ENCODE measurements around the gene KCNQ4. TPM values are rescaled to one million over a fixed set of nuclear protein-coding genes. Genes with fewer than 3 reads are reported as not detected.

The KCNQ4 gene
- total RNA-seq, 1 experiment from 2014 or later: 1.6 TPM

GRCh38 chr1:40819101-40819500, 35.5 kb downstream of the KCNQ4 start:
- Mint-ChIP-seq H3K27ac (ENCODE audit: unreplicated experiment) (no peak overlapping the region), H3K9me3 (ENCODE audit: unreplicated experiment) (no peaks in the 10 kb centered on the region), H3K4me1 (ENCODE audit: low read depth, unreplicated experiment) (peaks cover 9% of the 10 kb centered on the region), H3K4me3 (ENCODE audit: unreplicated experiment) (no peak overlapping the region), H3K36me3 (ENCODE audit: insufficient read depth, unreplicated experiment) (peaks cover 4% of the 10 kb centered on the region), H3K27me3 (ENCODE audit: insufficient read depth, unreplicated experiment) (no peaks in the 10 kb centered on the region)
- BruUV-seq (replicated peaks): no TSS peak
- no peaks in the 10 kb centered on the region for H3K36me3 ChIP-seq (ENCODE audit: control insufficient read depth, insufficient read depth, low read length)
- no peak for TF ChIP-seq CTCF (IDR thresholded peaks at IDR 0.05; ENCODE audit: insufficient read depth in 1 of 2, low read depth in 1 of 2, low read length in 1 of 2, severe bottlenecking in 1 of 2, unreplicated experiment in 1 of 2)
- peaks cover 13% of the 10 kb centered on the region for H3K4me1 ChIP-seq
- DNase-seq: no peak
- ChIA-PET POLR2A (no interaction called here), CTCF (no interaction called here)
- no peak overlapping the region for H3K4me3 ChIP-seq (ENCODE audit: low read depth, low read length)
- H3K27me3 ChIP-seq (replicated peaks; ENCODE audit: control insufficient read depth, insufficient read depth, low read length): no peaks in the 10 kb centered on the region
- intact Hi-C loops (cut with micrococcal nuclease; ENCODE audit: unreplicated experiment): no loop called here
- H3K9me3 ChIP-seq: no peaks in the 10 kb centered on the region

GRCh38 chr1:40820251-40820797, 36.7 kb downstream of the KCNQ4 start:
- no peaks in the 10 kb centered on the region for H3K36me3 ChIP-seq (ENCODE audit: control insufficient read depth, insufficient read depth, low read length)
- no peak overlapping the region for H3K4me3 Mint-ChIP-seq (ENCODE audit: unreplicated experiment)
- peaks cover 25% of the 10 kb centered on the region for H3K4me1 ChIP-seq
- ChIA-PET POLR2A (no interaction called here), CTCF (no interaction called here)
- H3K27me3 Mint-ChIP-seq (ENCODE audit: insufficient read depth, unreplicated experiment): no peaks in the 10 kb centered on the region
- no peak overlapping the region for H3K27ac Mint-ChIP-seq (ENCODE audit: unreplicated experiment)
- peak; percentile 41 to 55 for DNase-seq
- intact Hi-C loops (cut with micrococcal nuclease; ENCODE audit: unreplicated experiment): no loop called here
- no peaks in the 10 kb centered on the region for H3K9me3 ChIP-seq
- no peaks in the 10 kb centered on the region for H3K9me3 Mint-ChIP-seq (ENCODE audit: unreplicated experiment)
- peaks cover 9% of the 10 kb centered on the region for H3K36me3 Mint-ChIP-seq (ENCODE audit: insufficient read depth, unreplicated experiment)
- no peaks in the 10 kb centered on the region for H3K27me3 ChIP-seq (replicated peaks; ENCODE audit: control insufficient read depth, insufficient read depth, low read length)
- BruUV-seq (replicated peaks): no TSS peak
- TF ChIP-seq CTCF (IDR thresholded peaks at IDR 0.05; ENCODE audit: insufficient read depth in 1 of 2, low read depth in 1 of 2, low read length in 1 of 2, severe bottlenecking in 1 of 2, unreplicated experiment in 1 of 2): no peak
- no peak overlapping the region for H3K4me3 ChIP-seq (ENCODE audit: low read depth, low read length)
- peaks cover 21% of the 10 kb centered on the region for H3K4me1 Mint-ChIP-seq (ENCODE audit: low read depth, unreplicated experiment)

GRCh38 chr1:40820911-40821693, 37.5 kb downstream of the KCNQ4 start:
- intact Hi-C loops (cut with micrococcal nuclease; ENCODE audit: unreplicated experiment): no loop called here
- no peak for TF ChIP-seq CTCF (IDR thresholded peaks at IDR 0.05; ENCODE audit: insufficient read depth in 1 of 2, low read depth in 1 of 2, low read length in 1 of 2, severe bottlenecking in 1 of 2, unreplicated experiment in 1 of 2)
- H3K27me3 ChIP-seq (replicated peaks; ENCODE audit: control insufficient read depth, insufficient read depth, low read length): no peaks in the 10 kb centered on the region
- H3K4me3 Mint-ChIP-seq (ENCODE audit: unreplicated experiment): no peak overlapping the region
- no peaks in the 10 kb centered on the region for H3K27me3 Mint-ChIP-seq (ENCODE audit: insufficient read depth, unreplicated experiment)
- POLR2A ChIA-PET: no interaction called here
- CTCF ChIA-PET: no interaction called here
- no peaks in the 10 kb centered on the region for H3K36me3 ChIP-seq (ENCODE audit: control insufficient read depth, insufficient read depth, low read length)
- peaks cover 33% of the 10 kb centered on the region for H3K4me1 ChIP-seq
- H3K27ac Mint-ChIP-seq (ENCODE audit: unreplicated experiment): no peak overlapping the region
- H3K9me3 ChIP-seq: no peaks in the 10 kb centered on the region
- no peak overlapping the region for H3K4me3 ChIP-seq (ENCODE audit: low read depth, low read length)
- H3K4me1 Mint-ChIP-seq (ENCODE audit: low read depth, unreplicated experiment): peaks cover 22% of the 10 kb centered on the region
- no TSS peak for BruUV-seq (replicated peaks)
- H3K9me3 Mint-ChIP-seq (ENCODE audit: unreplicated experiment): no peaks in the 10 kb centered on the region
- DNase-seq: no peak
- peaks cover 10% of the 10 kb centered on the region for H3K36me3 Mint-ChIP-seq (ENCODE audit: insufficient read depth, unreplicated experiment)

Measured in Caco-2 (cell line).